IPS-18c (cell line): ENCODE results near the gene SCML2.
"Not testable (repeated sequence)": the region's sequence is repeated elsewhere in the genome, so short reads cannot be mapped to it uniquely, and the experiment has no call there.

Experiments
- H3K4me3 ChIP-seq: 2 replicates; pipeline ENCODE4 v1.7.0; 2013; ENCODE audit warnings: low read depth, mild to moderate bottlenecking, low read length, moderate library complexity; ENCODE audit not compliant: insufficient read depth
- H3K9me3 ChIP-seq: one replicate; pipeline ENCODE4 v1.6.1; 2013; ENCODE audit warnings: mild to moderate bottlenecking, low read length, moderate library complexity; ENCODE audit not compliant: control insufficient read depth, insufficient read depth

SCML2 gene

DNA sequence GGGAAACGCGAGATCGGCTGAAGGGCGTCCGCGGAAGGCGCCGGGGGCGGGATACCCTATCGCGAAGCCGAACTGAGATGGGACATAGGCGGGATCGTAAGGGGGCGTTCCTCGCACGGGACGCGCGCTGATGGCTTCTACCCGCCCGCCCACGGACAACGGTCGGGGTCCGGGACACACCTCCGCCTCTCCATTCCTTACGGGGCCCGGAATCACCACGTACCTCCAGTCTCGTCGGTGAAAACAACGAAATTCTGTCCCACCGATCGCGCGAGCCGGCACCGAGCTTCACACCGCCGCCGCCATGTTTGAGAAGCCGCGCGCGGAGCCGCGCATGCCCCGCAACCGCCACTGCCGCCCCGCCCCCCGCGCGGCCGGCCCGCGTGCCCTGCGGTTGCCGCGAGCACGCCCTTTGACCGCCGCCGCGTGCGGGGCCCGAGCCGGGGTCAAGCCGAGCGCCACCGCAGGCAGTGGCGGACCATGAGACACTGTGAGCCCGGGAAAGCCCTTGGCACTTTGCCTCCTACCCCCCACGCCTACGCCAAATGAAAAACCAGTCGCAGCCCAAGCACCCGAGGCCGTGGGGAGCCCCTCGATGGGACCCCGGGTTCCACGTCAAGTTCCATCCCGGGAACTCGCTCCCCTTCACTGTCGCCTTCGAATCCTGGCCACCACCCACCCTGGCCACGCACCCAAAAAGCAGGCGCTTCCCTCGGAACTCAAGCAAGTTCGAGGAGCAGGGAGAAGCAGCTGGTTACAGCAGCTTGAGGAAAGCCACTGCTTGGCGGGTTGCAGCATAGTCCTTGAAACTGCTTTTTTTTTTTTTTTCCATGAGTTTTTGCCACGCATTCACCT lies at the start of gene SCML2:
Gene SCML2 (minus strand): TSS at position 320 of the 855 bp plus-strand sequence. CDS start 20,617 bp downstream, outside the sequence.
- Histone ChIP-seq H3K9me3 (no peaks in the 10 kb centered on the region), H3K4me3 (peak within 1 kb of the TSS; percentile 49)

DNA sequence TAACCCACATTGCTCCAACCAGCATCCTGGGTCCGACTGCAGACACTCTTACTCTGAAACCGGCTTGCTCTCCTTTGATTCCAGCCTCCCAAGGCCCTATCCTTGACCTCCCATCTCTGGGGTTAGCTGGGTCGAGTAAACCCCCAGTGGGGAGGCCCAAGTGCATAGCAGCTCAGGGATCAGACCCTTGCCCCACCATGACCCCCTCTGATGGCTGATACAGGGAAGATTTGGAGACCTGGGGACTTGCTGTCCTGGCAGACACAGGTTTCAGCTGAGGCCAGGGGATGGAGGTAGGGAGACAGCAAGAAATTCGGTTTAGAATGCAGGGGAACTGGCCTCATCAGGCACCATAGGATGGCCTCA lies 47.3 kb upstream of the SCML2 start:
- no peak overlapping the region for H3K4me3 ChIP-seq
- H3K9me3 ChIP-seq, result peaks cover 9% of the 10 kb centered on the region

DNA sequence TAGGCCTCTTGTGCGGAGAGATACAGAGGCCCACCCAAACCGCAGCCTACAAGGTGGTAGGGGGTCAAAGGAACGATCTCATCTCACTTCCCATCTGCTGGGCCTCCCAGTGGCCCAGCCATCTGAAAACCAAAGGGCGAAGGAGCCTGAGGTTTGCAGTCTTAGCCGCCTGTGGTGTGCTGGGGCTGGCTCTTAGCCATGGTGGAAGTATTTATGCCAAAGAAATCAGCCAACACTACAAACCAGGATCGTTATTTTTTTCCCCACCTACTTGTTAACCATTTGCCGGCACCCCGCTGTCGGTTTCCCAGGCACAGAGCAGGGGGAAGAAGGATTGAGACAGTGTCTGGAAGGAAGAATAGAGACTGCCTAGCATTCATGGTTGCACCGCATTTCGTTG lies 40.0 kb upstream of the SCML2 start:
- no peak overlapping the region for H3K4me3 ChIP-seq
- no peaks in the 10 kb centered on the region for H3K9me3 ChIP-seq

DNA sequence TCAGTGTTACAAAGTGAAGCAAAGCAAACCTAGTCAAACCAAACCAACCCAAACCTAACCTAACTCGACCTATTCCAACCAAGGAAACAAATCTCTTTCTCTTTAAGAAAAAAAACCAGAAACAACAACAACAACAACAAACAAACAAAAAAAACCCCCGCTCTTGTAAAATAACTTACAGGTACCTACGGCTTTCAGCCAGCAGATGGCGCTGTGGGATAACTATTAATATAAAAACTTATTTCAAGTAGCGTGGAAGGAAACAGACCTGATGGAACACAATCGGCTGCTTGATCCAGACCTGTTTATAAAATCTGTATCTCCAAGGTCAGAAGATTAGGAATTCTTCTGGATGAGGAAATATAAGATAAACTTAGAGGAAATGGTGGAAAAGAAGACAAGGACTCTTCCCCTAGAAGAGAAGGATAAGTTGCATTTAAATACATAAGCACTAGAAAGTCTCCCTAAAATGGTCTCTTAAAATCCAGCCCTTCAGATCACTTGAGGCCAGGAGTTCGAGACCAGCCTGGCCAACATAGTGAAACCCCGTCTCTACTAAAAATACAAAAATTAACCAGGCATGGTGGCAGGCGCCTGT lies 36.6 kb upstream of the SCML2 start:
- H3K9me3 ChIP-seq, result peaks cover 2% of the 10 kb centered on the region
- no peak overlapping the region for H3K4me3 ChIP-seq

DNA sequence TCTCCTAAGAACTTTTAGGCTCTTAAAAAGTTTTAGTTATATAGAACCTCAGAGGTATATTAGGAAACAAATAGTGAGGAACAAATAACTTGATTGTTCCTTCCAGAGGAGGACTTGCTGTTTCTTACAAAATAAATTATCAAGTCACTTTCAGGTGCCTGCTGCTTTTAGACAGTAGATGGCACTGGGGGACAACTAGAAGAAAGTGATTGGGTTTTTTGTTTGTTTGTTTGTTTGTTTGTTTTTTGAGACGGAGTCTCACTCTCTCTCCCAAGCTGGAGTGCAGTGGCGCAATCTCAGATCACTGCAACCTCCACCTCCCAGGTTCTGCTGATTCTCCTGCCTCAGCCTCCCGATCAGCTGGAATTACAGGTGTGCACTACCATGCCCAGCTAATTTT lies 35.5 kb upstream of the SCML2 start:
- H3K9me3 ChIP-seq, result peaks cover 2% of the 10 kb centered on the region

DNA sequence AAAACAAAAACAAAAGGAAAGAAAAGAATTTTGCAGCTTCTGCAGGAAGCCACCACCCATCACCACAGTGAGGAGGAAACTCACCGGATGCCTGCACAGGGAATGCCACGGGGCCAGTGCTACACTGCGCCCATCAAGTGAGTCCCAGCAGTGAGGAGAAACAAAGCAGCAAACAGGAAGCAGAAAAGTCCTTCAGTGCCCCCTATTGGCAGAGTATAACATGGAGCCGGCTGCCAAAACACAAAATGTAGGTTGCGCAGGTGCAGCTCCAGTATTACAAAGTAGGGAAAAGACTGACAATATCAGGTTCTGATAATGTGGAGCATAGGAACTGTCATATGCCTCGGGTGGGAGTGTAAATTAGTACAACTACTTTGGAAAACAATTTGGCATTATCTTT lies 23.3 kb upstream of the SCML2 start:
- peaks cover 5% of the 10 kb centered on the region for H3K9me3 ChIP-seq
- no peak overlapping the region for H3K4me3 ChIP-seq

More for the DNA sequence above, 35.5 kb upstream of the SCML2 start:
- H3K4me3 ChIP-seq, result no peak overlapping the region

DNA sequence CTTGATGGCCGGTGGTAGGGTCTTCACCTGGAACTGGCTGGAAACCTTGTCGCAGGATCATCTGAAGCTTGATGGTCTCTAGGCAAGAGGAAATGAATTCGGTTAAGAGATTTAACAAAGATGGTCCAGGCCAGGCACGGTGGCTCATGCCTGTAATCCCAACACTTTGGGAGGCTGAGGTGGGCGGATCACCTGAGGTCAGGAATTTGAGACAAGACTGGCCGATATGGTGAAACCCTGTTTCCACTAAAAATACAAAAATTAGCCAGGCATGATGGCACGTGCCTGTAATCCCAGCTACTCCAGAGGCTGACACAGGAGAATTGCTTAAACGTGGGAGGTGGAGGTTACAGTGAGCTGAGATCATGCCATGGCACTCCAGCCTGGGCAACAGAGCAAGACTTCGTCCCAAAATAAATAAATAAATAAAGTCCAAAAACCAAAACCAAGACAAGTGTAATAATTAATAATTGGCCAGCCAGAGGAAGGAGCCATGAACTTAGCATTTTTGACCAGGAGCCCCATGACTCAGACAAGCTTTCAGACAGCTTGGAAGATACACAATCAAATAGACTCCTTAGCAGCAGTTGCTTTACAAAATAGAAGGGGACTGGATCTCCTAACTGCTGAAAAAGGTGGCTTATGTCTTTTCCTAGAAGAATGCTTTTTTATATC lies 20.8 kb upstream of the SCML2 start:
- not testable (repeated sequence) for H3K4me3 ChIP-seq, H3K9me3 ChIP-seq

DNA sequence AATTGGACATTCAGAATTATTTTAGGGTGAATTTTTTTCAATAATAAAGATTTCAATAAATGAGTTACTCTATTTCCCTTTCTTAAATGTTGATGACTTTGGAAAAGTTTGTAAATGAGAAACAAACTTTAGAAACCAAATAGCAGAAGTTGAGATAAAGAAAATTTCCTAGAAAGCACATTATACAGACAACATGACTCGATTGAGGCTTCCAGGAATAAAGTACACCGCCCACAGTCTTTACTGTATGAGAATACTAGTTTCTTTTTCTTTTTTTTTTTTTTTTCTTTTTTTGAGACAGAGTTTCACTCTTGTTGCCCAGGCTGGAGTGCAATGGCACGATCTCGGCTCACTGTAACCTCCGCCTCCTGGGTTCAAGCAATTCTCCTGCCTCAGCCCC lies 14.6 kb upstream of the SCML2 start:
- H3K4me3 ChIP-seq, H3K9me3 ChIP-seq: not testable (repeated sequence)

DNA sequence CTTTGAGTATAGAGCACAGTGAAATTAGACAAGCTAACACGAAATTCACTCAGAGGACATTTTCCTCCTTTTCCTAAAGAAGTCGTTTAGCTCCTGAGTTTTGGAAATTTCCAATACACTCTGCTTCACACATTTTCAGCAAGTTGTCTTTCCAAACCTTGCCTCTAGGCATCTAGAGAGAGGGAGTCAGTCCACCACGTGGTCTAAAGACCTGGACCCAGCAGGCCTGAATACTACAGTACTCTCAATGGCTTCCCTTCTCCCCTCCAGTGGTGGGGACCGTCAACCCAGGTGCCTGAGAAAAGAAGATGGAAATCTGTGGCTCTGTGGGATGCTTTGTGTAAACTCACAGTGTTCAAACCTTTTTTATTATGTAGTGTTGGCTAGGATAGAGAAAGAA lies 13.9 kb upstream of the SCML2 start:
- peaks cover 5% of the 10 kb centered on the region for H3K9me3 ChIP-seq

DNA sequence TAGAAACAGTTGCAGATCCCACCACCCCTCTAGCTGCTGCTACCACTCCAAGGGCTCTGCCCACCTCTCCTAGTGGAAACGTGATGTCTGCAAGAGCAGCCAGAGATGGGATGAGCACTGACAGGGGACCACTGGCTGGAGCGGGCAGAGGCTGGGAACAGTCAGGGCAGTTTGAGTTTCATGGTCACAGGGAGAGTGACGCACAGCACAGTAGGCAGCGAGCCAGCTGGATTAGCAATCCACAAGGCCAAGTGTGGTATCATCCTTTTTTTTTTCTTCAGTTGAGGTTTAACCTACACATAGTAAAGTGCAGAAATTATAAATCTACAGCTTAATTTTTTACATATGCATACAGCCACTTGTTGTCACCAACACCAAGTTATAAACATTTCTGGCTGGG lies 6.4 kb upstream of the SCML2 start:
- peaks cover 2% of the 10 kb centered on the region for H3K9me3 ChIP-seq
- H3K4me3 ChIP-seq, result no peak overlapping the region

More for the DNA sequence above, 13.9 kb upstream of the SCML2 start:
- H3K4me3 ChIP-seq, result no peak overlapping the region

DNA sequence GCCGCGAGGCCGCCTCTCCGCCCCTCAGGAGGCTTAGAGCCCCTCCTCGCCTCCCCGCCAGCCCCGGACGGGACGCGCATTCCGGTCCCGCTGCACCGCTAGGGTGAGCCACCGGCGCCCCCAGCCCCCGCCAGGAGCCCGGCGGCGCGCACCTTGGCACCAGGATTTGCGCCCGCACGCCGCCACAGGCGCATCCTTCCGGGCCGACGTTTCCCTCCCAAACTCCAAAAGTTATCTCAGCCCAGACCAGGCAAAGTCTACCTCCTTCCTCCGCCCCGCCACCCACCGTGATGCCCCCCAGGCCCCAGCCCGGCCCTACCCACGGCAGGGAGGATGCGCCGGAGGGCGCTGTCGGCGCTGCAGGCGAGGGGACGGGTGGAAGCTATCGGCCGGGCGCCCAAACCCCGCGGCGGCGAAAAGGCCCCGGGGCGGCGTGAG lies 538 bp downstream of the SCML2 start:
- peak overlapping the region; percentile 49 for H3K4me3 ChIP-seq
- peaks cover 2% of the 10 kb centered on the region for H3K9me3 ChIP-seq

DNA sequence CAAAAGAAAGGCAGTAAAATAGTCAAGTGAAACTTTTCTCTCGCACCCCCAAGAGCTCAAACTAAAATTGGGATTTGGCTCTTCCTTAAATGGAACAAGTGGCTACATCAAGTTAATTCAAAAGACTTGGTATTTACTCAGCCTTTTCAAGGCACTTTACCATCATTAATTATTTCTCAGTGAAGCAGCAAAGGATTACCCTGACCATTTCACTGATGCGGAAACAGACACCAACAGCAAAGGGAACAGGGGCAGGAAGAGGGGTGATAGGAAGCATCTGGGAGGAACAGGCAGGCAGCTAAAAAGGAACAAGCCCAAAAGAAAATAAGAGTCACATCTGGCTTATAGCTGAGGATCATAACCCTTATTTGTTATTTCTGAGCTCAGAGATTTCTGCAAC lies 2.7 kb downstream of the SCML2 start:
- Histone ChIP-seq H3K4me3 (no peak overlapping the region), H3K9me3 (peaks cover 2% of the 10 kb centered on the region)

DNA sequence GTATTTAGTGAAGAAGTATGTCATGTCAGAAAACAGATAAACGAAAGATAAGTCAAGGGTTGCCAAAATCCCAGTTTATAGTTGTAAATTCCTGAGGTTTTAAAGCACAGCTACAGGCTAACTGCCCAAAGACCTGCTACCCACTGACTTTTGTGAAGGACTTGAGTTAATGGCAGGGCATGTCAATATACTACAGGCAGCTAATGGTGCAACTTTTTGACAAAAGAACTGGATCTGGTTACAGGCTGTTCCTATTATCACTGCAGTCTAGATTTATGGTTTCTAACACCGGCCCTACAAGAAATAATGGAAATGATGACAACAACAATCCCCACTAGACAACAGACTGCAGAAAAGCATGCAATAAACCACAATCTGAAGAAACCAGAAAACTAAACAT lies 6.4 kb downstream of the SCML2 start:
- H3K9me3 ChIP-seq, result peaks cover 2% of the 10 kb centered on the region
- no peak overlapping the region for H3K4me3 ChIP-seq

DNA sequence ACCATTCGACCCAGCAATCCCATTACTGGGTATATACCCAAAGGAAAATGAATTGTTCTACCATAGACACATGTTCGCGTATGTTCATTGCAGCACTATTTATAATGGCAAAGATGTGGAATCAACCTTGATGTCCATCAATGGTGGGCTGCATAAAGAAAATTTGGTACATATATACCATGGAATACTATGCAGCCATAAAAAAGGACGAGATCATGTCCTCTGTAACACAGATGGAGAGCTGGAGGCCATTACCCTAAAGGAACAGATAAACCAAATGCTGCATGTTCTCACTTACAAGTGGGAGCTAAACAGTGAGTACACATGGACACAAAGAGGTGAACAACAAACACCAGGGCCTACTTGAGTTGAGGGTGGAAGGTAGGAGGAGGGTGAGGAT lies 45.1 kb downstream of the SCML2 start:
- Histone ChIP-seq H3K9me3 (peaks cover 2% of the 10 kb centered on the region), H3K4me3 (no peak overlapping the region)

DNA sequence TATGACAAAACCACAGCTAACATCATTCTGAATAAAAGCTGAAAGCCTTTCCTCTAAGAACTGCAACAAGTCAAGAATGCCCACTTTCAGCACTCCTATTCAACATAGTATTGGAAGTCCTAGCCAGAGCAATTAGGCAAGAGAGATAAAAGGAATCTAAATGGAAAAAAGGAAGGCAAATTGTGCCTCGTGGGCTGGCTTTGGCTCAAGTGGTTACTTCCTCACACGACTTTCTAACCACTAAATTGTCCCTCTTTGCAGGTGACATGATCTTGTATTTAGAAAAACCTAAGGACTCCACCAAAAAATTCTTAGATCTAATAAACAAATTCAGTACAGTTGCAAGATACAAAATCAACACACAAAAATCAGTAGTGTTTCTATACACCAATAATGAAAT lies 57.2 kb downstream of the SCML2 start:
- Histone ChIP-seq H3K9me3 (peaks cover 2% of the 10 kb centered on the region), H3K4me3 (no peak overlapping the region)

DNA sequence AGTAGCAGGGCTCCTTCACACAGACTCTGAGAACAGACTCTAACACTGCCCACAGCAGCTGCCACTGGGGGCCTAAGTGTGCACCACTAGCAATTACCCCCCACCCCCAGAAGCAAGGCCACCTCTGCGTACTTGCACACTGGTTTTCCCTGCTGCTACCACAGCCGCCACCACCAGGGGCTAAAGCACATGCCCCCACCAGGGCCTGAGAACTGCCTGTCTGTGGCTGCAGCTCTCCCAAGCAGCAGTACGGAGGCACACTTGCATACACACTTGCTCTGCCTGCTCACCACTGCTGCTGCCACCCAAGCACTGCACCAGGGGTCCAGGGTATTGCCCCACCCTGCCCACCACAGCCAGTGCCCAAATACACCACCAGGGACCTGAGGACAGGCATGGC lies 59.6 kb downstream of the SCML2 start:
- Histone ChIP-seq H3K4me3 (no peak overlapping the region), H3K9me3 (no peaks in the 10 kb centered on the region)

DNA sequence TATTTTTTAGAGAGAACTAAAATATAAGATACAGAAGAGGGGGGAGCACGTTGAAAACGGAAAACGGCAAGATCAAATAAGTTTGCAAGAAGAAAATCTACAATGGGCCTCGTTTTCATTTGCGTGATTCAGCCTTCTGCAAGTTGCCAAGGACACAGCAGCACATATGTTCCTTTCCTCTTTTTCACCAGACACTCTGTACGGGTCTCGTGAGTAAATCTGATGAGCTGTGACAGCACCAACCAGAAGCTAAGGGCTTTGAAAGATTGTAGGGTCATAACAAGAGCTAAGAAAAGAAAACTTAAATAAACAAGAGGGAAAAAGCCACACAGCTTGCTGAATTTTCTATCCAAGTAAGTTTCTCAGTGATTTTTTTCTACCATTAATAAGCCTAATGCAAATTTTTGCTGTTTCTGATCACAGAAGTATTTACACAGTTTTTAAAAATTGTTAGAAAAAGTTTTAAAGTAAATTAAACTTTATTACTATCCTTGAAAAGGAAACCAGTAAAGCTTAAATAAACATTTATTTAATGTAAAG lies 63.4 kb downstream of the SCML2 start:
- H3K9me3 ChIP-seq, result no peaks in the 10 kb centered on the region
- H3K4me3 ChIP-seq, result no peak overlapping the region

DNA sequence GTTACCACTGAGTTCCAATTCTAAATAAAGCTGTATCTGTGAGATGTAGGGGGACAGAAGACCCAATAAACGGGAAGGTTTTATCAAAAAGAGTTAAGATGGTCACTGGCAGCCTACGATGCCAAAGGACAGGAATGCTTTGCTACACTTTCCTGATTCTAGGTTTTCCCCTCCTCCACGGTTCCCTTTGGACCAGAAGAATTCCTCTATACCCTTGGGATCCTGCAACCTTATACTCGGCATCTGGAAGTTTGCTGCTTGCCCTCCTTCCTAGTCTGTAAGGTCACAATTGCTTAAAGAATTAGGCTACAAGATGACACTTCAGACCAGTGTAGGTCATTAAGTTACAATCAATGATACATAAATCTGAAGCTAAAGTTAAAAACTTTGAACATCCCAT lies 64.3 kb downstream of the SCML2 start:
- Histone ChIP-seq H3K4me3 (no peak overlapping the region), H3K9me3 (no peaks in the 10 kb centered on the region)
